ENCODE results near the gene OR13F1.
"Not testable (repeated sequence)": the region's sequence is repeated elsewhere in the genome, so short reads cannot be mapped to it uniquely, and the experiment has no call there.

OR13F1 gene, protein sequence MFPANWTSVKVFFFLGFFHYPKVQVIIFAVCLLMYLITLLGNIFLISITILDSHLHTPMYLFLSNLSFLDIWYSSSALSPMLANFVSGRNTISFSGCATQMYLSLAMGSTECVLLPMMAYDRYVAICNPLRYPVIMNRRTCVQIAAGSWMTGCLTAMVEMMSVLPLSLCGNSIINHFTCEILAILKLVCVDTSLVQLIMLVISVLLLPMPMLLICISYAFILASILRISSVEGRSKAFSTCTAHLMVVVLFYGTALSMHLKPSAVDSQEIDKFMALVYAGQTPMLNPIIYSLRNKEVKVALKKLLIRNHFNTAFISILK

DNA sequence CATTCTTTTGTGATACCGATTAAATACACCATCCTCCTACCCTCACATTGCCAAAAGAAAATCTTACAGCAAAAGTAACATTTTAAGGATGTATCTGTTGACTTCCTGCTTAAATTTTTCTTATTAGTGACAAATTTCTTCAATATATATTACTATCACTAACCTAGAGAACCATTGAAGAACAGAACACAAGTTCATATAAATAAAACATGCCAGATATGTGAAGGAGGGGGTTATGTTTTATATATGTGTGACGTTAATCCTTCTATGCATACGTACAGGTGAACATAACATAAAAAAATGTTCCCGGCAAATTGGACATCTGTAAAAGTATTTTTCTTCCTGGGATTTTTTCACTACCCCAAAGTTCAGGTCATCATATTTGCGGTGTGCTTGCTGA, at the start of gene OR13F1:
TSS of gene OR13F1 (plus strand) at position 301 of the 400 bp plus-strand sequence. CDS start at position 301, 0 bp downstream.
- DNase-seq: no peak

- no peak for DNase-seq
These were observed 47.2 kb upstream of the OR13F1 start for GRCh38 chr9:104456831-104457230.

DNA sequence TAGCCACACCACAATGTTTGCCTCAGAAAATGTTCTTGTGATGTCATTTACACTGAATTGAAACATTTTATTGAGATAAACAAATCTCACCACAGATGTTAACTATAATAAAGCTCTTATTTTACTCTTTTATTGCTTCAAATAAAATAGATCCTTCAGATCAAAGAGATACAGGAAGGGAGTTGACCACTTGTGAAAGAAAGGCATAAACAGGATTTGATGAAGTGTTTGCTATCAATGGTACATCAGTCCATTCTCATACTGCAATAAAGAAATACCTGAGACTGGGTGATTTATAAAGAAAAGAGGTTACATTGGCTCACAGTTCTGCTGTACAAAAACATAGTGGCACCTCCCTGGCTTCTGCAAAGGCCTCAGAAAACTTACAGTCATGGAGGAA, 40.2 kb upstream of the OR13F1 start:
- no peak for DNase-seq

DNA sequence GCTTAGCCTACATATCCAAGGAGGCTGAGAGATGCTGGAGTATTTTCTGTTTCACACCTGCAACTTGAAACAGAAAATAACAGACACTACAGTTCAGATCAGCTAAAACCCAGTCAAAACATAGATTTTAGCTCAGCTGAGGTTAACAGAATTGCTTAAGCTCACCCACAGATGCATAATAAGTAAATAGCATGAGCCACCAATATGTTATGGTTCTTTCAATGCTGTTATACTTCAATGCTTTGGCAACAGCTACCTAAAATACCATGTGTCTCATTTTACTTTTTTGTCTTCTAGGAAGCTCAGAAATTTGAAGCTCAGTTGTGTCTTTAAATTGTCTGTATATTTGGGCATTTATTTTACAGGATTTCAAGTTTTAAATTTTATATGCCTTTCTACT, 35.8 kb upstream of the OR13F1 start:
- DNase-seq: no peak

DNA sequence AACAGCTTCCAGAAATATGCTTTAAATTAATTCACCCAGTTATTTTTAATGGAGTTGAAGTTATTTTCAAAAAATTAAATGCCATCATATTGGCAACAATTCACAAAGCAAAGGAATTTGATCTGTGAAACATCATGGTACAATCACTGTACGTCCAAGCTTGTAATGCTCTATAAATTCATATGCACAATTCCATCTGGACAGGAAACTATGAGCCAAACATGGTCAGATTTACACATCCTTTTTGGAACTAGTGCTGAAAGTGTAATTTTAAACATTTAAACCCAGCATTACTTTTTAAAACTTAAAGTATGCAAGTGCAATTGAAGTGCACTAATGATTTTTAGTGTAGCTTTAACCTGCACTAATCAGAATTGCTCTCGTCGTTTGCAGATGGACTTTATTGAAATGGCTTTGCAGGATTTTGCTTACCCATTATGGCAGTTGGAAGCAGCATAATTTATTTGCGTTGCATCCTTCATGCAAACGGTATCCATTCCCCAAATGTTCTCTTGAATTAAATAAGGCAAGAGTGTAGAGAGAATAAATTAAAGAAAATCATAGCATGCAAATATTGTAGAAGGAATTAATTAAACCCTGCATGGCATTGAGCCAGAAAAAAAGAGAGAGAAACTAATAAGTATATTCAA, 21.0 kb upstream of the OR13F1 start:
- DNase-seq: no peak

DNA sequence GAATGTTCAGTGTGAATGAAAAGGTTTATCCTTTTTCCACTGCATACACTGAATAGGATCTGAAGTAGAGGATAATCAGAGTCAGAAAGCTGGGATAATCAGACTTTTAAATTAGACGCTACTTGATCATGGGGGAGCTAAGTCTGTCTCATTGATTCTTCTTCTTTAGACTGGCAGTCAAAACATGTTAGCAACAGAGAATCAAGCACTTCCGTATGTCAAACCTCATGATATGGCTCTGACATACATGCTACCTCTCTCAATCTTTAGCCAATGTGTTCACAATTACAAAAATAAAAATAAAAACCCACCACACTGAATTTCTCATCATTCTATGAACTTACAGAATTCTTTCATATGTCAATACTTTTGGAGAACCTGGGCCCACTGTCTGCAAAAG, 19.0 kb upstream of the OR13F1 start:
- DNase-seq: no peak

GRCh38 chr9:104494808-104495207, 9.3 kb upstream of the OR13F1 start:
- DNase-seq: no peak

DNA sequence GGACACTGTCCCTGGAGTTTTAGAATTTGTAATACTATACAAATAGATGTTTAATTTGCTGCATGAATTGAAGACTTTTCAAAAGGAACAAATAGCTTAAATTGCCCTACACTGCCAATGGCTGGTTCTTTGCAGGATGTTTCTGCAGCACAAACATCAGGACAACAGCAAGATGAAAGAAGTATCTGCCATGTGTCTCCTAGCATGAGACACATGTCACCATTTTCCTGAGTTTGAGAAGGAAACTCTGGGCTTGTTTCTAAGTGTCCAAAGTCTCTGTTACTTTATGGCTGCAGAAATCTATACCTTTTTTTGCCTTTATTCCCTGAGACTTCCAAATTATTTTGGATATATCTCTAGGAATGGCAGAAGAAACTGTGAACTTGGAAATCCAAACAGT, 623 bp upstream of the OR13F1 start:
- DNase-seq: no peak

- DNase-seq: no peak
These were observed 2.5 kb downstream of the OR13F1 start for GRCh38 chr9:104506565-104506964.

DNA sequence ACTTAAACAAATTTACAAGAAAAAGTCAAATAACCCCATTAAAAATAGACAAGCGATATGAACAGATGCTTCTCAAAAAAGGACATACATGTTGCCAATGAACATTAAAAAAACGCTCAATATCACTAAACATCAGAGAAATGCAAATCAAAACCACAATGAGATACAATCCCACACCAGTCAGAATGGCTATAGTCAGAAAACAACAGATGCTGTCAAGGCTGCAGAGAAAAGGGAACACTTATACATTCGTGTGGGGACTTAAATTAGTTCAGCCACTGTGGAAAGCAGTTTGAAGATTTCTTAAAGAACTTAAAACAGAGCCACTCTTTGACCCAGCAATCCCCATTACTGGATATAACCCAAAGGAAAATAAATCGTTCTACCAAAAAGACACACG, 10.8 kb downstream of the OR13F1 start:
- no peak for DNase-seq

DNA sequence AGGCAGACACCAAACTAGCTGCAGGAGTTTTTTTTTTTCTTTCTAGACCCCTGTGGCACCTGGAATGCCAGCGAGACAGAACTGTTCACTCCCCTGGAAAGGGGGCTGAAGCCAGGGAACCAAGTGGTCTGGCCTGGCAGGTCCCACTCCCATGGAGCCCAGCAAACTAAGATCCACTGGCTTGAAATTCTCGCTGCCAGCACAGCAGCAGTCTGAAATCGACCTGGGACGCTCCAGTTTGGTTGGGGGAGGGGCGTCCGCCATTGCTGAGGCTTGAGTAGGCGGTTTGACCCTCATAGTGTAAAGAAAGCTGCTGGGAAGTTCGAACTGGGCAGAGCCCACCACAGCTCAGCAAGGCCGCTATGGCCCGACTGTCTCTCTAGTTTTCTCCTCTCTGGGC, 16.2 kb downstream of the OR13F1 start:
- DNase-seq: not testable (repeated sequence)

DNA sequence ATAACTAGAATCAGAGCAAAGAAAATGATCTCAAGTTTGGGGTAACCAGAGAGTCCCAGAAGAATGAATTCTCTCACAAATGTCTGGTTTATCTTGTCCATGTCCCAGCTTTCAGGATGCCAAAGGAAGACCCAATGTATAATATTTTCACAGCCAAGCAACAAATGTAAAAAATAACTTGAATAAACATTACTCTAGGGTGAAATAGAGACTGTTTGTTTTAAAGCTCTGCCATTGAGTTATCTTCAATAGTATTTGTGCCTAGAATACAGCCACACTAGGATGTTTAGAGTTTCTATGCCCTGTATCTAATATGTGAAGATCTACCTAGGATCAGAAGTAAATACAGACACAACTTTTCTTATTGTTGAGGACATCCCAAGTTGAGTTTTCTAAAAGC, 23.0 kb downstream of the OR13F1 start, which contains the start of gene OR13C4:
TSS of gene OR13C4 (minus strand) at position 101 of the 400 bp plus-strand sequence. CDS start at position 101, 0 bp downstream.
- DNase-seq: no peak

DNA sequence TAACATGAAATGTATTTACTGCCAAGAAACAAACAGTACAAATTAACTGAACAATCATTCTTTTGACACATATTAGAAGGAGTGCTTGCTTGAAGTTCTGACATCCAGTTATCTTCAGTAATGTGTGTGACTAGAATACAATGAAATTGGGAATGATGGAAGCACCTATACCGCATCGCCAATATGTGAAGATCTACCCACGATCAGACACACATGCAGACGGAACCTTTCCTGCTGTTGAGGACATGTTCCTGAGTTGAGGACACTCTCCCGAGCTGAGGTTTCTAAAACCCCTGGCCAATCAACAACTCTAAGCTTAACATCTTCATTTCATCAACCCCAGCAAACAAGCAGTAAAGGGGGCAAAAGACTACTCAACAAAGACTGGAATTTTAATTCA, 32.7 kb downstream of the OR13F1 start, which contains the start of gene OR13C3:
TSS of gene OR13C3 (minus strand) at position 101 of the 400 bp plus-strand sequence. CDS start 133 bp downstream, outside the sequence.
- no peak for DNase-seq

- no peak for DNase-seq
These were observed 35.2 kb downstream of the OR13F1 start for GRCh38 chr9:104539275-104539674.

DNA sequence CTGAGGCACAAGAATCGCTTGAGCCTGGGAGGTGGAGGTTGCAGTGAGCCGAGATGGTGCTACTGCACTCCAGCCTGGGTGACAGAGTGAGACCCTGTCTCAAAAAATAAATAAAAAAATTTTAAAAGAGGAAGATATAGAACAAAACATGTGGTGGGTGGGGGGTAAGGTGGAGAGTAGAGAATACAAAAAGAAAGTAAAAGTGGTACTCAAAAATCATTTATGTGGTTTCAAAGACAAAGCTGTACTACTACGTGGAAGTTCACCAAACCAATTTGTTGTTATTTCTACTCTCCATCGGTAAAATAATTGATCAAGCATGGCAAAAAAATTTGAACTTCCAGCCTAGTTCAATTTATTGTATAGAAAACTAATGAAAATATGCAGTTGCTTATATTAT, 40.6 kb downstream of the OR13F1 start:
- no peak for DNase-seq

DNA sequence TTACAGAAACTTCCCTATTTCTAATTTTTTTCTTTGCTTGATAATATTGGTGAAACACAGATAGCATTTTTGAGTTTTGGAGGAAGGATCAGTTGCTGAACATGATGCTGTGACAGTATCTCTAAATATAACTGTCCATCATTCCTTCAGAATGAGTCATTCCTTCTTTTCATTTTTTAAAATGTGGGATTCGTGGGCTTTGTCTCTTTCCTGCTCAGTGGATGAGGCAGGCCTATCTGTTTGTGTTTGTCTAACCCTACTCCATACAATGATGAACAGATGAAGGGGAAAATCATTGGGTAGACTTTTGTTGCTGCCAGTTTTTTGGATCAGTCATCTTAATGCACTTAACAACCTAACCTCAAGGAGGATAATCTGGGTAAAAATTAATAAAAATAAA, 49.2 kb downstream of the OR13F1 start:
- no peak for DNase-seq

Data from stimulated activated naive CD4-positive, alpha-beta T cell (primary cell).